ENCODE data around the gene TTC21A. TPM values are rescaled to one million over a fixed set of nuclear protein-coding genes. Genes with fewer than 3 reads are reported as not detected.

TTC21A gene
- total RNA-seq, 1 experiment from 2014 or later: 5.6 TPM

GRCh38 chr3:39098473-39099000, 8.9 kb upstream of the TTC21A start:
- H3K27ac ChIP-seq (ENCODE audit: low read depth, low read length): no peak overlapping the region
- DNase-seq (ENCODE audit: low read depth, low spot score): no peak
- ChIA-PET RAD21 (ENCODE audit: low non-redundant PET in 1 of 2, low total read pairs in 2 of 2, uncharacterized antibody in 2 of 2, unreplicated experiment in 2 of 2) (no interaction called here), POLR2A (no interaction called here), CTCF (no interaction called here)
- H3K36me3 ChIP-seq (ENCODE audit: control insufficient read depth in 1 of 2, insufficient read depth in 2 of 2, low read length in 2 of 2): peaks cover 6 to 25% of the 10 kb centered on the region in 2 experiments; a peak in 3 of 4 replicates
- TF ChIP-seq SRF (IDR thresholded peaks at IDR 0.05; ENCODE audit: low read depth) (no peak), ATF3 (IDR thresholded peaks at IDR 0.05) (no peak), REST (IDR thresholded peaks at IDR 0.05; ENCODE audit: low read depth) (no peak), POLR2A (IDR thresholded peaks at IDR 0.05; ENCODE audit: borderline replicate concordance, extremely low read depth, insufficient read depth, insufficient read length) (no peak), ZFX (IDR thresholded peaks at IDR 0.05) (no peak), ELF1 (IDR thresholded peaks at IDR 0.05; ENCODE audit: borderline replicate concordance, low read depth) (no peak), EGR1 (IDR thresholded peaks at IDR 0.05; ENCODE audit: low read depth) (no peak), JUND (IDR thresholded peaks at IDR 0.05) (no peak), FOSL1 (IDR thresholded peaks at IDR 0.05; ENCODE audit: low read depth) (no peak), EZH2phosphoT487 (IDR thresholded peaks at IDR 0.05; ENCODE audit: borderline replicate concordance) (no peak), SIN3A (IDR thresholded peaks at IDR 0.05; ENCODE audit: low read depth) (no peak), RAD21 (IDR thresholded peaks at IDR 0.05; ENCODE audit: low read depth) (no peak), CEBPB (IDR thresholded peaks at IDR 0.05; ENCODE audit: low read depth) (no peak), CBX3 (IDR thresholded peaks at IDR 0.05; ENCODE audit: low read depth) (no peak), POLR2AphosphoS5 (IDR thresholded peaks at IDR 0.05; ENCODE audit: low read depth, low read length) (no peak), TCF7L2 (IDR thresholded peaks at IDR 0.05; ENCODE audit: borderline replicate concordance, extremely low read depth, insufficient read depth, insufficient read length) (no peak)
- TF ChIP-seq, protein P1, sequence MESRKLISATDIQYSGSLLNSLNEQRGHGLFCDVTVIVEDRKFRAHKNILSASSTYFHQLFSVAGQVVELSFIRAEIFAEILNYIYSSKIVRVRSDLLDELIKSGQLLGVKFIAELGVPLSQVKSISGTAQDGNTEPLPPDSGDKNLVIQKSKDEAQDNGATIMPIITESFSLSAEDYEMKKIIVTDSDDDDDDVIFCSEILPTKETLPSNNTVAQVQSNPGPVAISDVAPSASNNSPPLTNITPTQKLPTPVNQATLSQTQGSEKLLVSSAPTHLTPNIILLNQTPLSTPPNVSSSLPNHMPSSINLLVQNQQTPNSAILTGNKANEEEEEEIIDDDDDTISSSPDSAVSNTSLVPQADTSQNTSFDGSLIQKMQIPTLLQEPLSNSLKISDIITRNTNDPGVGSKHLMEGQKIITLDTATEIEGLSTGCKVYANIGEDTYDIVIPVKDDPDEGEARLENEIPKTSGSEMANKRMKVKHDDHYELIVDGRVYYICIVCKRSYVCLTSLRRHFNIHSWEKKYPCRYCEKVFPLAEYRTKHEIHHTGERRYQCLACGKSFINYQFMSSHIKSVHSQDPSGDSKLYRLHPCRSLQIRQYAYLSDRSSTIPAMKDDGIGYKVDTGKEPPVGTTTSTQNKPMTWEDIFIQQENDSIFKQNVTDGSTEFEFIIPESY (IDR thresholded peaks at IDR 0.05; ENCODE audit: extremely low read depth, insufficient replicate concordance, low read length): no peak
- TF ChIP-seq, protein P2, sequence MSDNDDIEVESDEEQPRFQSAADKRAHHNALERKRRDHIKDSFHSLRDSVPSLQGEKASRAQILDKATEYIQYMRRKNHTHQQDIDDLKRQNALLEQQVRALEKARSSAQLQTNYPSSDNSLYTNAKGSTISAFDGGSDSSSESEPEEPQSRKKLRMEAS (IDR thresholded peaks at IDR 0.05): no peak
- H3K9ac ChIP-seq (ENCODE audit: low read length): no peak overlapping the region
- H3K4me3 ChIP-seq (replicated peaks in 1 of 2; ENCODE audit: low read depth in 1 of 2, low read length in 2 of 2): no peak overlapping the region
- no peaks in the 10 kb centered on the region for H3K27me3 ChIP-seq (ENCODE audit: insufficient read depth, low read length)
- no peaks in the 10 kb centered on the region for H3K79me2 ChIP-seq (ENCODE audit: insufficient read depth, low read length)
- no peaks in the 10 kb centered on the region for H3K9me3 ChIP-seq (ENCODE audit: control insufficient read depth in 1 of 2, insufficient read depth in 1 of 2, low read depth in 1 of 2, low read length in 2 of 2)
- no TSS peak for BruUV-seq (replicated peaks)
- H3K4me2 ChIP-seq (ENCODE audit: low read length): no peak overlapping the region
- H3K4me1 ChIP-seq (ENCODE audit: control insufficient read depth in 1 of 2, insufficient read depth in 2 of 2, low read length in 2 of 2): no peaks in the 10 kb centered on the region
- intact Hi-C loops (cut with micrococcal nuclease): no loop called here
- no peaks in the 10 kb centered on the region for H3K9me2 ChIP-seq (ENCODE audit: insufficient read depth)
- H2AFZ ChIP-seq (ENCODE audit: low read depth, low read length, poor library complexity, severe bottlenecking): no peak overlapping the region
- ATAC-seq: no peak
- H4K20me1 ChIP-seq (ENCODE audit: insufficient read depth): no peaks in the 10 kb centered on the region

Data from HCT116 (cell line).